HFF-Myc (cell line): Measurements from ENCODE around the gene LRRC8C.

Source experiments
- DNase-seq: peaks from one replicate; pipeline ENCODE4 v3.0.0-alpha.2; 2011; ENCODE audit warnings: low read depth; ENCODE audit errors: extremely low read depth
- H3K4me3 ChIP-seq: replicated peaks from 2 replicates; pipeline ENCODE4 v1.5.1; 2011; ENCODE audit warnings: low read depth, mild to moderate bottlenecking, control low read depth, low read length
- TF ChIP-seq, protein P1 (sequence below): IDR thresholded peaks from 2 replicates; pipeline ENCODE4 v1.5.1; 2012; ENCODE audit warnings: mild to moderate bottlenecking, low read depth, low read length, control low read depth; ENCODE audit errors: missing control alignments

LRRC8C gene

GRCh38 chr1:89600451-89601224 lies 32.3 kb upstream of the LRRC8C start:
- H3K4me3 ChIP-seq: no peak overlapping the region
- DNase-seq: no peak
- TF ChIP-seq, protein P1, sequence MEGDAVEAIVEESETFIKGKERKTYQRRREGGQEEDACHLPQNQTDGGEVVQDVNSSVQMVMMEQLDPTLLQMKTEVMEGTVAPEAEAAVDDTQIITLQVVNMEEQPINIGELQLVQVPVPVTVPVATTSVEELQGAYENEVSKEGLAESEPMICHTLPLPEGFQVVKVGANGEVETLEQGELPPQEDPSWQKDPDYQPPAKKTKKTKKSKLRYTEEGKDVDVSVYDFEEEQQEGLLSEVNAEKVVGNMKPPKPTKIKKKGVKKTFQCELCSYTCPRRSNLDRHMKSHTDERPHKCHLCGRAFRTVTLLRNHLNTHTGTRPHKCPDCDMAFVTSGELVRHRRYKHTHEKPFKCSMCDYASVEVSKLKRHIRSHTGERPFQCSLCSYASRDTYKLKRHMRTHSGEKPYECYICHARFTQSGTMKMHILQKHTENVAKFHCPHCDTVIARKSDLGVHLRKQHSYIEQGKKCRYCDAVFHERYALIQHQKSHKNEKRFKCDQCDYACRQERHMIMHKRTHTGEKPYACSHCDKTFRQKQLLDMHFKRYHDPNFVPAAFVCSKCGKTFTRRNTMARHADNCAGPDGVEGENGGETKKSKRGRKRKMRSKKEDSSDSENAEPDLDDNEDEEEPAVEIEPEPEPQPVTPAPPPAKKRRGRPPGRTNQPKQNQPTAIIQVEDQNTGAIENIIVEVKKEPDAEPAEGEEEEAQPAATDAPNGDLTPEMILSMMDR: no peak

- no peak overlapping the region for H3K4me3 ChIP-seq
- TF ChIP-seq, protein P1: no peak
- DNase-seq: no peak
Observed at GRCh38 chr1:89602871-89603404, 30.0 kb upstream of the LRRC8C start.

DNA sequence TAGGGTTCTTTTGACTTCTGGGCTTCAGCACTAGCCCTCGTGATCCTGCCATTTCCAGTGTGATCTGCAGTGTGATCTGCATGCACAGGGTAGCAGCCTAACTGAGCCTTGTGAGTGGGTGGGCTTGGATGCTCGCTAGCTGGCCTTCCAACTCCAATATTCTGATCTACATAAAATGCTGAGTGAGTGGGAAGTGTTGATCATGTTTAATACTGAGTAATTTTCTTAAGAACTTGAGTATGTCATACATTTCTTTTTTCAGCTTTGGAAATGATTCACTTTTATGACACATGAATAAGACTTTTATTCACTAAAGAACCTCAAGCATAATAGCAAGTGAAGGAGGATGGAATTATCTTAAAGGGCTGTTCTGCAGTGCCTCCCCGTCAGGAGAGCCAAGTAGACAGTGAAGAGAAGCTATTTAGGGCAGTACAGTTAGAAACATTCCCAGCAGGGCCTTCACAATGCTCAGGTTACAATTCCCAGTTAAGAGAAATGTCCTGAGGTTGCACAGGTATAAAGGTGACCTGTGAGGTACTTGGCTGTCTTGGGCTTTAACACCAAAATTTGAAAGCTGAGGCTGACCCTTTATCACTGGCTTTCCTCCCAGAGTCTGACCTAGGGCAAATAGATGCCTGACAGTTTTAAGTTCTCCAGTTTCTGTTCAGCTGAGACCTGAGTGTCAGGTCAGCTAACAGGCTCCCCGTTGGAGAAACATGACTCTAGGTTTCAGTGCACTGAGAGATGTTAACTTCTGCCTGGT lies 29.1 kb upstream of the LRRC8C start:
- TF ChIP-seq, protein P1: no peak
- no peak for DNase-seq
- H3K4me3 ChIP-seq: no peak overlapping the region

DNA sequence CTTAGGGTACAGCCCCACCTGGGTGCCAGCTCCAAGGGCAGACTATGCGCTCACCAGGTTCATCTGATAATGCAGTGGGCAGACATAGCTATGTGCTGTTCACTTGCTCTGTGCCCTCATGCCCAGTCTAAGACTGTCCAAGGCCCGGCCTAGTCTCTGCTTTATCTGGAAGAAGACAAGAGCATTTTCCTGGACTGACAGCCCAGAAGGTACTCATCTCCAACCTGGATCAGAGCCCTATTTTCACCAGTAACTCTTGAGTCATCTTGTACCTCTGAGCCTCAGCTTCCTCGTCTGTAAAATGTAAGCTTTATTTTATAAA lies 28.5 kb upstream of the LRRC8C start:
- H3K4me3 ChIP-seq: no peak overlapping the region
- DNase-seq: no peak
- TF ChIP-seq, protein P1: no peak

GRCh38 chr1:89605692-89606091 lies 27.2 kb upstream of the LRRC8C start:
- peak; percentile 63 for DNase-seq
- TF ChIP-seq, protein P1: no peak
- no peak overlapping the region for H3K4me3 ChIP-seq

GRCh38 chr1:89606227-89606980 lies 26.5 kb upstream of the LRRC8C start:
- TF ChIP-seq, protein P1: no peak
- no peak overlapping the region for H3K4me3 ChIP-seq
- no peak for DNase-seq
